ENCODE results near the gene SNORC. TPM values are rescaled to one million over a fixed set of nuclear protein-coding genes. Genes with fewer than 3 reads are reported as not detected.
A peak's percentile ranks its signal among the peaks of the same experiment; 100 is the strongest.

Gene SNORC
- total RNA-seq, 6 donors from 2014 or later: 0.20 to 2.1 (median 1.0) TPM

DNA sequence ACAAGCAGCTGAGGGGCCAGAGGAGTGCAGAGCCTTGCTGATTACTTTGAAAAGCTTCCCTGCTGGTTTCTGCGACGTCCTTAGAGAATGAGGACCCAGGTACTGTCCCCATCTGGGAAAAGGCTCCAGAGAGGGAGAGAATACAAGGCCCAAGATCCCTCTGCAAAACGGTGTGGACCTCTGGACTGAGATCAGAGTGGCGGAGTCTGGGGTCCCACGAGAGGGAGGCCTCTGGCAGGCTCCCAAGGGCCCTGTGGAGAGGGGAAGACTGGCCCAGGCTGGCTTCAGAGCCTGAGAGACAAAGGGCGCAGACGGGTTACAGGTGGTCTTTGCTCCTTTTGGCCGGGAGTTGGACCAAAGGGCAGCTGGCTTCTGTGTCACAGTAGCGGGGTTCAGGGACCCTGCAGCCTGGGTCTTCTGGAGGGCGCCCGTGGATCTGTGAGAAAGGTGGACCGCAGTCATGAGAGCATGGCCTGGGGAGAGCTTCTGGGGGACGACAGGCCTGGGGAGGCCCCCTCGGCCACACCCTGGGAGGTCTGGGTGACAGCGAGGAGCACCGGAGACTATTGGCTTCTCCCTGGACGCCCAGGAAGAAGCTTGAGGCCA lies 805 bp downstream of the SNORC start:
- ATAC-seq (ENCODE audit: low FRiP score in 2 of 2): no peak
- H3K4me1 ChIP-seq: peaks cover 2 to 6% (median 4%) of the 10 kb centered on the region in 4 donors
- TF ChIP-seq, protein P1, sequence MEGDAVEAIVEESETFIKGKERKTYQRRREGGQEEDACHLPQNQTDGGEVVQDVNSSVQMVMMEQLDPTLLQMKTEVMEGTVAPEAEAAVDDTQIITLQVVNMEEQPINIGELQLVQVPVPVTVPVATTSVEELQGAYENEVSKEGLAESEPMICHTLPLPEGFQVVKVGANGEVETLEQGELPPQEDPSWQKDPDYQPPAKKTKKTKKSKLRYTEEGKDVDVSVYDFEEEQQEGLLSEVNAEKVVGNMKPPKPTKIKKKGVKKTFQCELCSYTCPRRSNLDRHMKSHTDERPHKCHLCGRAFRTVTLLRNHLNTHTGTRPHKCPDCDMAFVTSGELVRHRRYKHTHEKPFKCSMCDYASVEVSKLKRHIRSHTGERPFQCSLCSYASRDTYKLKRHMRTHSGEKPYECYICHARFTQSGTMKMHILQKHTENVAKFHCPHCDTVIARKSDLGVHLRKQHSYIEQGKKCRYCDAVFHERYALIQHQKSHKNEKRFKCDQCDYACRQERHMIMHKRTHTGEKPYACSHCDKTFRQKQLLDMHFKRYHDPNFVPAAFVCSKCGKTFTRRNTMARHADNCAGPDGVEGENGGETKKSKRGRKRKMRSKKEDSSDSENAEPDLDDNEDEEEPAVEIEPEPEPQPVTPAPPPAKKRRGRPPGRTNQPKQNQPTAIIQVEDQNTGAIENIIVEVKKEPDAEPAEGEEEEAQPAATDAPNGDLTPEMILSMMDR (IDR thresholded peaks at IDR 0.05): no peak
- TF ChIP-seq EP300 (IDR thresholded peaks at IDR 0.05) (no peak), POLR2AphosphoS5 (IDR thresholded peaks at IDR 0.05) (no peak), POLR2A (IDR thresholded peaks at IDR 0.05) (no peak)
- no peak overlapping the region for H3K27ac ChIP-seq
- H3K4me3 ChIP-seq: no peak overlapping the region
- DNase-seq: no peak
- H3K36me3 ChIP-seq: no peaks in the 10 kb centered on the region
- 90 to 93% methylated on average over 11 to 17 of the region's 17 CpGs for WGBS, 2 donors
- H3K27me3 ChIP-seq: peaks cover 0 to 7% (median 3%) of the 10 kb centered on the region in 4 donors
- no peaks in the 10 kb centered on the region for H3K9me3 ChIP-seq

DNA sequence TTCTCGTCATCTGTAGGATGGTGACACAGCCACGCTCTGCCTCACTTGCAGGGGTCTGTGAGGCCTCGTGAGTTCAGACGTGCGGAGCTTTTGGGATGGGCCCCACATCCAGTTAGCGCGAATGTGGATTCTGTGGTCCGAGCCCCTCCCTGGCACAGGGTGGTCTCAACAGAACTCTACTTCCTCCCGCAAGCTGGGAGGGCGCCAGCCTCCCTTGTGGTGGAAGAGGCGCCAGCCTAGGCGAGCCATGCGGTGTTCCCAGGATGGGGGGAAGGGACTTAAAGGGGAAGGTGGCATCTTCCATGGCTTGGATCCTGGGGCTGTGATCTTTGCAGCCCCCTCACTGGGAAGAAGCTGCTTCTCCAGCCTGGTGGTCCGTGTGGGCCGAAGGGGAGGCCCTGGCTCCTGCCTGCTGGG lies 1.4 kb downstream of the SNORC start:
- ATAC-seq (ENCODE audit: low FRiP score in 2 of 2) (no peak), DNase-seq (no peak)
- WGBS, 2 donors: 71 to 76% methylated on average over 10 to 13 of the region's 15 CpGs
- Histone ChIP-seq H3K4me1 (peaks cover 7 to 12% (median 8%) of the 10 kb centered on the region in 4 donors), H3K27me3 (peaks cover 0 to 13% (median 7%) of the 10 kb centered on the region in 4 donors), H3K36me3 (no peaks in the 10 kb centered on the region), H3K27ac (no peak overlapping the region), H3K9me3 (no peaks in the 10 kb centered on the region), H3K4me3 (no peak overlapping the region)
- TF ChIP-seq EP300 (IDR thresholded peaks at IDR 0.05): no peak
- no peak for TF ChIP-seq POLR2AphosphoS5 (IDR thresholded peaks at IDR 0.05)
- TF ChIP-seq, protein P1 (IDR thresholded peaks at IDR 0.05): no peak
- TF ChIP-seq POLR2A (IDR thresholded peaks at IDR 0.05): no peak

DNA sequence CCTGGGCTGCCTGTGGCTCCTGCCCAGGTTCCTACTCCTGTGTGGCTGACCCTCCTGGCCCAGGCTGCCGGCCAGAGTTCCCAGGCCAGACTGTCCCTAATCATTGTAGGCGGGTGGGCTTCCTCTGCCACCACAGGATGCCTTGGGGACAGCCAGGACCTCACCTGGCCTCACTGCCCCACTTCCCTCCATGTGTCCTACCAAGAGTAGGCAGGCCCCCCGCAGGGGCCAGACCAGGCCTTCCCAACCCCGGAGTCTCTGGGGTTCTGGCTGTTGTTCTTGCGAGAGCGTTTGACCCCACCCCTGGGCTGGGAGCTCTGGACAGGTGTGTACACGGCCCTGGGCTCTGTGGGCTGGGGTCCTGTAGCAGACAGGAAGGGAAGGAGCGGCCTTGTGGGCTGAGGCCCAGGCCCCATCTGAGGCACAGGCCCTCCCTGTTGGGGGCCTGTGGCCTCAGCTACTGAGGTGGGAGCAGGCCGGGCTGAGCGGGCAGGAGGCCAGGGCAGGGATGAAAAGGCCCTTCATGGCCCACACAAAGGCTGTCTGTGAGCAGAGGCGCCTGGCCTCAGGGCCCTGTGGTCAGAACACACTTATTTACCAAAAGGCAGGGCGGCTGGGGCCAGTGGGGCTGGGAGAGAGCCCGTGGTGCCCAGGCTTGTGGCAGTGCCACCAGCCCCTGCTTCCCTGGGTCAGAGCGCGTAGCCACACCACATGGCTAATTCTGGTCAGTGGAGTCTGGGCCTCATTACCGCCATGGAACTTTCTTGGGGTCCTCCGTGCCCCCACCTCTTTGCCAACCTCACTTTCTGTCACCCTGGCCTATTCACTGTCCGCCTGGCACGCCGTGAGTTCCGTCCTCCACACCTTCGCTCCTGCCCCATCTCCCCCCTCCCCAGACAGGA lies 2.0 kb downstream of the SNORC start:
- H3K36me3 ChIP-seq: no peaks in the 10 kb centered on the region
- peak in 1 of 2 donors; percentile 58 for DNase-seq
- peaks cover 7 to 18% (median 14%) of the 10 kb centered on the region in 4 donors for H3K4me1 ChIP-seq
- no peak overlapping the region for H3K27ac ChIP-seq
- no peak overlapping the region for H3K4me3 ChIP-seq
- no peaks in the 10 kb centered on the region for H3K9me3 ChIP-seq
- 94% methylated on average over 16 to 19 of the region's 22 CpGs for WGBS, 2 donors
- TF ChIP-seq POLR2AphosphoS5 (IDR thresholded peaks at IDR 0.05): no peak
- no peak for TF ChIP-seq EP300 (IDR thresholded peaks at IDR 0.05)
- no peak for TF ChIP-seq POLR2A (IDR thresholded peaks at IDR 0.05)
- TF ChIP-seq, protein P1 (IDR thresholded peaks at IDR 0.05): no peak
- peak in 1 of 2 donors; percentile 10 for ATAC-seq (ENCODE audit: low FRiP score in 2 of 2)
- peaks cover 0 to 19% (median 11%) of the 10 kb centered on the region in 4 donors for H3K27me3 ChIP-seq

DNA sequence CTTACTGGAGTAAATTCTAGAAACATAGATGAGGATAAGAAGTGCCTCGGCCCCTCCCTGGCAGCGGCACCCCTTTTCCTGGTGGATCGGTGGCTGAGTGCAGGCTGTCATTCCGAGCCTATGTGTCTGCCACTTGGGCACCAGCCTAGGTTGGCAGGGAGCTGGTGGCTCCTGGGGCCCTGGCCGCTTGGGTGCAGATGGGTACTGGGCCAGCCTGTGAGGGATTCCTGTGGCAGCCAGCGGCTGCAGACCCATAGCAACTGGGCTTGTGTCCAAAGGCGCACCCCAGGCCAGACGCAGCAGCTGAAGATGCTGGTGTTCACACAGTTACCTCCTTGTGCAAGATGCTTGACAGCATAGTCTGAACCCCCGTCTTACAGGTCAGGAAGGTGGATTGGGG lies 2.8 kb downstream of the SNORC start:
- DNase-seq (peak in 1 of 2 donors; percentile 57), ATAC-seq (ENCODE audit: low FRiP score in 2 of 2) (no peak)
- WGBS, 2 donors: 75 to 93% methylated on average over 2 to 9 of the region's 9 CpGs

More for the DNA sequence above, 2.8 kb downstream of the SNORC start:
- H3K4me1 ChIP-seq: peaks cover 7 to 18% (median 14%) of the 10 kb centered on the region in 4 donors
- no peak overlapping the region for H3K4me3 ChIP-seq
- TF ChIP-seq POLR2A (IDR thresholded peaks at IDR 0.05) (no peak), POLR2AphosphoS5 (IDR thresholded peaks at IDR 0.05) (no peak), EP300 (IDR thresholded peaks at IDR 0.05) (no peak)
- TF ChIP-seq, protein P1 (IDR thresholded peaks at IDR 0.05): no peak
- no peaks in the 10 kb centered on the region for H3K9me3 ChIP-seq
- H3K27me3 ChIP-seq: peaks cover 0 to 20% (median 12%) of the 10 kb centered on the region in 4 donors
- H3K27ac ChIP-seq: no peak overlapping the region
- no peaks in the 10 kb centered on the region for H3K36me3 ChIP-seq
